Coronary artery (tissue), 2 donors: ENCODE results near the gene CNR1.
A peak's percentile ranks its signal among the peaks of the same experiment; 100 is the strongest.

ENCODE experiments used
- DNase-seq: peaks from one replicate; pipeline ENCODE4 v3.0.0-alpha.2; 2017; ENCODE audit warnings: low spot score
- H3K27ac ChIP-seq, 2 donors: fragments of 200-600 bp; sonication (generic); one replicate each; pipeline ENCODE4 v1.5.1; 2016 to 2019
- H3K4me3 ChIP-seq: fragments of 200-600 bp; sonication (generic); 2 replicates; pipeline ENCODE4 v1.5.1; 2016; ENCODE audit warnings: mild to moderate bottlenecking, moderate library complexity
- TF ChIP-seq, protein P1 (sequence below): fragments of 200-600 bp; sonication (generic); IDR thresholded peaks from one replicate; pipeline ENCODE4 v1.5.1; 2019; ENCODE audit warnings: antibody characterized with exemption

Gene CNR1

DNA sequence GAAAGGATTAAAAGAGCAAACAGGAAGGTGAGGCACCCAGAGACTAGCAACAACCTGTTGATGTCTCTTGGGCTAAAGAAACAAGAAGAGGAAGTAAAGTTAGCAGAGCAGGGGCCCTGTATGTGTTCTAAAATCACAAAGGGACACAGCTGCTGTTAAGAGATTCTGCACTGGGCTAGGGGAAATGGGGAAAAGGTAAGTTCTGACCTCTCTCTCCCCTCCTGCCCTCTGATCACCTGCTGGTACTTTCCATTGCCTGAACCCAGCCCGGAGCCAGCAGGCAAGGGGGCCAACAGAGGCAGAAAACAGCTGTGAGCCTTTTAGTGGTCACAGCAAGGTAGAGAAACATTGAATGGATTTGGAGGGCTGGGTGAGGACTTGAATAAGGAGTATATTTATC is 13.5 kb upstream of the CNR1 start:
- TF ChIP-seq, protein P1, sequence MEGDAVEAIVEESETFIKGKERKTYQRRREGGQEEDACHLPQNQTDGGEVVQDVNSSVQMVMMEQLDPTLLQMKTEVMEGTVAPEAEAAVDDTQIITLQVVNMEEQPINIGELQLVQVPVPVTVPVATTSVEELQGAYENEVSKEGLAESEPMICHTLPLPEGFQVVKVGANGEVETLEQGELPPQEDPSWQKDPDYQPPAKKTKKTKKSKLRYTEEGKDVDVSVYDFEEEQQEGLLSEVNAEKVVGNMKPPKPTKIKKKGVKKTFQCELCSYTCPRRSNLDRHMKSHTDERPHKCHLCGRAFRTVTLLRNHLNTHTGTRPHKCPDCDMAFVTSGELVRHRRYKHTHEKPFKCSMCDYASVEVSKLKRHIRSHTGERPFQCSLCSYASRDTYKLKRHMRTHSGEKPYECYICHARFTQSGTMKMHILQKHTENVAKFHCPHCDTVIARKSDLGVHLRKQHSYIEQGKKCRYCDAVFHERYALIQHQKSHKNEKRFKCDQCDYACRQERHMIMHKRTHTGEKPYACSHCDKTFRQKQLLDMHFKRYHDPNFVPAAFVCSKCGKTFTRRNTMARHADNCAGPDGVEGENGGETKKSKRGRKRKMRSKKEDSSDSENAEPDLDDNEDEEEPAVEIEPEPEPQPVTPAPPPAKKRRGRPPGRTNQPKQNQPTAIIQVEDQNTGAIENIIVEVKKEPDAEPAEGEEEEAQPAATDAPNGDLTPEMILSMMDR: no peak
- DNase-seq: no peak
- Histone ChIP-seq H3K27ac (no peak overlapping the region), H3K4me3 (no peak overlapping the region)

DNA sequence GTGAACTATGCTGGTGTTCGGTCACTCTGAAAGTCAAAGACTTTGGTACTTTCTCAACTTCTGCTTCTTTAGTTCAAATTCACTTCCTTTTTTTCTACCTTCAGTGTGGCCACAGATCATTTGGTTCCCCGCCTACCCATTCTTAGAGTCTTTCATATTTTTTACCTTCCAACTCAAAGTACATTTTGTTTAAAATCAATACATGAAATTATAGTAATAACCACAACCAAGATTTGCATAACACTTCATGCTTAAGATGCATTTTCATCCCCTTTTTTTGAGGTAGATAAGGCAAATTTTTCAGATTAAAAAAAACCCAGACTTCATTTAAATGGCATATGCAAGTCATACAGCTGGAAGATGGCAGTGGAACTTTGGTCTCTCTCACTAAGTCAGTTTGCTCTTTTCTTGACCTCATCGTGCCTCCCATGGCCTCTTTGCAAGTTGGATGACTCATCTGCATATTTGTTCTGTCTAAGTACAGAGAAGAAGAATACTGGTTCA is 11.9 kb upstream of the CNR1 start:
- Histone ChIP-seq H3K27ac (no peak overlapping the region), H3K4me3 (no peak overlapping the region)
- DNase-seq: no peak
- TF ChIP-seq, protein P1: no peak

DNA sequence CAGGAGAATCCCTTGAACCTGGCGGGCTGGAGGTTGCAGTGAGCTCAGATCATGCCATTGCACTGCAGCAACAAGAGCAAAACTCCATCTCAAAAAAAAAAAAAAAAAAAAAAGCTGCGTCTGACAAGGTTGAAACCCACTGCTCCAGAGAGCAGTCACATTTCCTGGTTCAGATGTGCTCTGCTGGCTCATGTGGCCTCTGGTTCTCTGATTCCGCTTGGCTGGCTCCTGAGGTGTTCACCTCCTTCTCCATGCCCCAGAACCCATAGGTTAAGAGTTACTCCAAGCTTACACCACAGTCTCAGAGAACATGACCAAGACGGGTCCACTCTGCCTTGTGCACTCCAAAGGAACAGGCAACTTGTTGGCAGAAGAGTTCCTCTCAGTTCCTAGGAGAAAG is 8.8 kb upstream of the CNR1 start:
- H3K4me3 ChIP-seq: no peak overlapping the region
- no peak for DNase-seq
- TF ChIP-seq, protein P1: no peak
- H3K27ac ChIP-seq: no peak overlapping the region

DNA sequence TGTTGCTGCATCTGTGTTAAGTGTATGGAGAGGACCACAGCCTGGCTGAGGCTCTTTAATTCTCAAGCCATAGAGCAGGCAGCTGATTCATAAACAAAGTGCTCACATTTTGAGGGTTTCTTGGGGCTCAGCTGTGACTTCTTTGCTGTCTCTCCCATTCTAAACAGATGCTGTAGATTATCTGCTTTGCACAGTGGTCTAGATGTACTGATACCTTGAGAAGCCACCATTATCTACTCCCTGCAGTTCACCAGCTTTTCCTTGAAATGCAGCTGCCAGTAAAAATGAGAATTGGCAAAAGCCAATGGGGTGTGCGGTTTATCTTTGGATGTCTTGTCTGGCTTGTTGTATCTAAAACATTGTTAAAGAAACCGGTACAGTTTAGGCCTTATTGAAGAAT is 5.2 kb upstream of the CNR1 start:
- TF ChIP-seq, protein P1: no peak
- DNase-seq: no peak
- Histone ChIP-seq H3K4me3 (no peak overlapping the region), H3K27ac (no peak overlapping the region)

DNA sequence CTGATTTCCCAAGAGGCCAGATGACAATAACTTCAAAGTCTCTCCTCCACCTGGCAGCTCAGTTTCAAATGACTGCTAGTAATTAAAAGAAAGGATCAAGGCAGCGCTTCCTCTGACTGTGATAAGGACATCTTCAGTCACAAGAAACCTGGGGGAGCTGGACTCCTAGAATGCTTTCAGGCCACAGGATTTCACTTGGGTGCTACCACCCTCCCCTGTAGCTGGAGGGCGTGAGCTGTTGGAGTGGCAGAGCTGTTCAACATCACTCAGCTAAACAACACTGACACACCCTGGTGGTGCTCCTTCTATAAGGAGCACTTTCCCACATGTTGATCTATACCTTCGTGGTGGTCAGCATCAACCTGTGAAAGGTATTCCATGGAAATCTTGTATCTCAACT is 2.2 kb upstream of the CNR1 start:
- TF ChIP-seq, protein P1: no peak
- Histone ChIP-seq H3K4me3 (no peak overlapping the region), H3K27ac (no peak overlapping the region)
- DNase-seq: no peak

DNA sequence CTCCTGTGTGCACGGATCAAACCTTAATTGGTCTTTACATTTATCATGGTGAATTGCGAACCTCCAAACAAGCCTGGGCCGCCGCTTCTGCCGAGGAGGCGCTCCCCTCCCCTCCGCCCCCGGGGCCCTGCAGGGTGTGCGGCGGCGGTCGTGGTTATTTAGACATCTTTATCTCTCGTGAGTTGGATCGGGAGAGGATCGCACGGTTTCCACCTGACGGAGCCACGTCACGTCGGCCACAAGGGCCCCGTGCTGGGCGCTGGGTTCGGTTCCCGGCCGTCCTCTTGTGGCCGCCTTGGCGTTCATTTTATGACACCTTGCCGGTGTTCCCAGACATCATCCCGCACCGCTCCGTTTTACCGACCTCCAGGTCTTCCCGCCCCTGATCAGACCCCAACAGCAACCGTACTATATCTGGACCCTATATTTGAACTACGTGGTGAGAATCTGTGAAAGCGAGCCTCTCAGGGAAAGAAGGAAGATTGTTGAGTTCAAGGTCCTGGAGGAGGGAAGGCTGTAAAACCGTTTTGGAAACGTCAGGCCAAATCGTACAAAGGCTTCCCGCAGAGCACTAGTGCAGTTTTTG is 1.3 kb upstream of the CNR1 start:
- H3K4me3 ChIP-seq: peak overlapping the region; percentile 78
- H3K27ac ChIP-seq: no peak overlapping the region
- DNase-seq: no peak
- TF ChIP-seq, protein P1: no peak

DNA sequence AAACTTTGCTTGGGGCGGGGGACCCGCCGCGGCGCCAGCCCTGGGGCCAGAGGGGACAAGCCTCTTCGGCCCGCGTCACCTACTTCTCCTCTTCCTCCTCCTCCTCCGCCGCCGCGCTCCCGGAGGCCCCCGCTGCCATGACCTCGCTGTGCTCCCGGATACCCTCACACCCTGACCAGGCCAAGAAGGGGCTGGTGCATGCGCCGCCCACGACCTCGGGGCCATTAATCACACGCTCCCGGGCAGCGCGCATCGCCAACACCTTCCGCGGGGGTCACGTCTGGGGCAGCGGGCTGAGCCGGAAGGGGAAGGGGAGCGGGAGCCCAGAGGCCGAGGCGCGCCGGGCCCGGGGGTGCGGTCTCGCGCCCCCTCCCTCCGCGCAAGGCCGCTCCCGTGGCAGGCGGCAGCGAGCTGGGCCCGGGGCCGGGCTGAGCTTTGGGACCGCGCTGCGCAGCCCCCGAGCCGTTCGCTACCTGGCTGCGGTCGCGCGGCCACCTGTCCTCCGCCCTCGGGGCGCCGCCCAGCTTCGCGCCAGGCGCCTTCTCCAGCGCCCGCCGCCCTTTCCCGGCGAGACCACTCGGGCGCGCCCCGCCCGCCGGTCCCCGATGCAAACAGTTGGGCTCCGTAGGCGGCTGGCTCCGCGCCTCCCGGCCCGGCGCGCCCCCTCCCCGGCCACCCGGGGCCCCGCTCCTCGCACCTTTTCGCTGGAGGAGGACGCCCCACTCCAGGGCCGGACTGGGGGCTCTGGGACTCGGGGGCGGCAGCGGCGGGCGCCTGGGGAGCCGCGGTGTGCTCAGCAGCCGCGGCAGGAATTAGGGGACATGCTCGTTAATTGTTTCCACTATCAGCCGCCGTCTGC is 575 bp upstream of the CNR1 start:
- Histone ChIP-seq H3K27ac (peak overlapping the region in 1 of 2 donors; percentile 26), H3K4me3 (peak overlapping the region; percentile 78)
- no peak for DNase-seq
- TF ChIP-seq, protein P1: no peak
